ENCODE measurements around the gene NDUFAF8.
"Not testable (repeated sequence)": the region's sequence is repeated elsewhere in the genome, so short reads cannot be mapped to it uniquely, and the experiment has no call there.

Gene NDUFAF8

GRCh38 chr17:81222620-81222905 is 16.6 kb upstream of the NDUFAF8 start:
- FAIRE-seq (no peak), DNase-seq (ENCODE audit: insufficient read length, low spot score) (no peak)

- DNase-seq (ENCODE audit: insufficient read length, low spot score) = peak; percentile 99
- peak; percentile 70 for FAIRE-seq
These were observed 16.0 kb upstream of the NDUFAF8 start, which contains the start of gene CEP131 for GRCh38 chr17:81222906-81223761. TSS of gene CEP131 (minus strand) at chr17:81222965. CDS start at chr17:81220056, 2,909 bp downstream.

GRCh38 chr17:81223762-81224130 is 15.4 kb upstream of the NDUFAF8 start:
- DNase-seq (ENCODE audit: insufficient read length, low spot score) (no peak), FAIRE-seq (no peak)

GRCh38 chr17:81227630-81228029 is 11.5 kb upstream of the NDUFAF8 start:
- peak; percentile 66 for FAIRE-seq

GRCh38 chr17:81228420-81228819 is 10.7 kb upstream of the NDUFAF8 start:
- FAIRE-seq (peak; percentile 73), DNase-seq (ENCODE audit: insufficient read length, low spot score) (no peak)

More at GRCh38 chr17:81227630-81228029, 11.5 kb upstream of the NDUFAF8 start:
- not testable (repeated sequence) for DNase-seq (ENCODE audit: insufficient read length, low spot score)

- no peak for DNase-seq (ENCODE audit: insufficient read length, low spot score)
These were observed 10.1 kb upstream of the NDUFAF8 start for GRCh38 chr17:81228834-81229665.

GRCh38 chr17:81229666-81229920 is 9.5 kb upstream of the NDUFAF8 start:
- DNase-seq (ENCODE audit: insufficient read length, low spot score) (no peak), FAIRE-seq (no peak)

More at GRCh38 chr17:81228834-81229665, 10.1 kb upstream of the NDUFAF8 start:
- no peak for FAIRE-seq

- no peak for DNase-seq (ENCODE audit: insufficient read length, low spot score)
- no peak for FAIRE-seq
These were observed 8.9 kb upstream of the NDUFAF8 start for GRCh38 chr17:81230043-81230820.

- no peak for DNase-seq (ENCODE audit: insufficient read length, low spot score)
- no peak for FAIRE-seq
These were observed 7.9 kb upstream of the NDUFAF8 start for GRCh38 chr17:81231121-81231645.

GRCh38 chr17:81231766-81232581 is 7.1 kb upstream of the NDUFAF8 start:
- DNase-seq (ENCODE audit: insufficient read length, low spot score) = no peak
- FAIRE-seq = no peak

GRCh38 chr17:81232616-81233241 is 6.4 kb upstream of the NDUFAF8 start:
- no peak for FAIRE-seq
- DNase-seq (ENCODE audit: insufficient read length, low spot score) = no peak

GRCh38 chr17:81233316-81233715 is 5.8 kb upstream of the NDUFAF8 start:
- no peak for FAIRE-seq
- DNase-seq (ENCODE audit: insufficient read length, low spot score) = no peak

GRCh38 chr17:81233811-81234505 is 5.2 kb upstream of the NDUFAF8 start:
- DNase-seq (ENCODE audit: insufficient read length, low spot score) (no peak), FAIRE-seq (no peak)

- no peak for FAIRE-seq
- no peak for DNase-seq (ENCODE audit: insufficient read length, low spot score)
These were observed 4.6 kb upstream of the NDUFAF8 start for GRCh38 chr17:81234506-81234855.

GRCh38 chr17:81234940-81235821 is 3.9 kb upstream of the NDUFAF8 start:
- no peak for FAIRE-seq
- DNase-seq (ENCODE audit: insufficient read length, low spot score) = no peak

GRCh38 chr17:81235822-81236740 is 3.0 kb upstream of the NDUFAF8 start:
- no peak for FAIRE-seq
- DNase-seq (ENCODE audit: insufficient read length, low spot score) = no peak

GRCh38 chr17:81236784-81237183 is 2.3 kb upstream of the NDUFAF8 start:
- DNase-seq (ENCODE audit: insufficient read length, low spot score) = no peak
- no peak for FAIRE-seq
